GM12801 (cell line): ENCODE results near the gene NFIX.

Experiments used
- TF ChIP-seq, protein P1 (sequence below): IDR thresholded peaks from one replicate; pipeline ENCODE4 v1.5.1; 2011; ENCODE audit warnings: control low read depth; ENCODE audit not compliant: insufficient read length; ENCODE audit errors: extremely low read depth

NFIX gene

DNA sequence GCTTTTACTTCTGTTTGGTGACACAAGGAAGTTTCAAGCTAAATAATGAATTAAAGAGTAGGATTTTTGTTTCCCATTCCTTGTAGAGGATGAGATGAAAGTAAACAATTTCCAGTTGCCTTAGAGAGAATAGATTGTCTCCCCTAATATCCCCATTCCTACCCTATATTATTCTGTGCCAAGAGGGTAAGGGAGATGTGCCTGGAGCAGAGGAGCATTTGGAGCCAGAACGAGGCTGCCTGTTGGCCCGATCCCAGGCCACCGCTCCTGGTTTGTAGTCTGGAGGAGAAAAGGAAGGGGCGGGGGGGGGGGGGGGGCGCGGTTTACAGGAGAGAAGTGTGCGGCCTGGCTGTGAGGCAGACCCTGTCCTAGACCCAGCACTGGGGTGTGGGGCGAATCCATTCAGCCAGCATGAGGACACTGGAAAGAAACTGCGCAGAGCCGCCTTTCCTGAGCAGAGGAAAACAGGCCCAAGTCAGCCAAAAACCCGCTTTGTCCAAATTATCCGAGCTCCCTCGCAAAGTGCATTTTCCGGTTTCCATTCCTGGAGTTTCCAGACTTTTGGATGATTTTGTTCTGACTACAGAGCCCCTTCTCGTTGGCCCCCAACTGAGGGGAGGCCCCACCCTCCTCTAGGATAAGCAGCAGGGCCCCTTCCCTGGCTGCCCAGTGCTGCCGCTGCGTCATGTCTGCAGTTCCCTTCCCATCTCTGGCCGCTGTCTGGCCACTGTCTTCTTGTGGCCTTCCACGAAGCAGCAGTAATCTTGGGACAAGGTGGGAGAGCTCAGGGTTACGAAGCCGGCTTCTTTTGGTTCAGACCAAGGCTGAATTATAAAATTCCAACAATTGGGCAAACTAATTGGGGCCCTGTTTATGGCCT is 23.0 kb downstream of the NFIX start:
- TF ChIP-seq, protein P1, sequence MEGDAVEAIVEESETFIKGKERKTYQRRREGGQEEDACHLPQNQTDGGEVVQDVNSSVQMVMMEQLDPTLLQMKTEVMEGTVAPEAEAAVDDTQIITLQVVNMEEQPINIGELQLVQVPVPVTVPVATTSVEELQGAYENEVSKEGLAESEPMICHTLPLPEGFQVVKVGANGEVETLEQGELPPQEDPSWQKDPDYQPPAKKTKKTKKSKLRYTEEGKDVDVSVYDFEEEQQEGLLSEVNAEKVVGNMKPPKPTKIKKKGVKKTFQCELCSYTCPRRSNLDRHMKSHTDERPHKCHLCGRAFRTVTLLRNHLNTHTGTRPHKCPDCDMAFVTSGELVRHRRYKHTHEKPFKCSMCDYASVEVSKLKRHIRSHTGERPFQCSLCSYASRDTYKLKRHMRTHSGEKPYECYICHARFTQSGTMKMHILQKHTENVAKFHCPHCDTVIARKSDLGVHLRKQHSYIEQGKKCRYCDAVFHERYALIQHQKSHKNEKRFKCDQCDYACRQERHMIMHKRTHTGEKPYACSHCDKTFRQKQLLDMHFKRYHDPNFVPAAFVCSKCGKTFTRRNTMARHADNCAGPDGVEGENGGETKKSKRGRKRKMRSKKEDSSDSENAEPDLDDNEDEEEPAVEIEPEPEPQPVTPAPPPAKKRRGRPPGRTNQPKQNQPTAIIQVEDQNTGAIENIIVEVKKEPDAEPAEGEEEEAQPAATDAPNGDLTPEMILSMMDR, result no peak

DNA sequence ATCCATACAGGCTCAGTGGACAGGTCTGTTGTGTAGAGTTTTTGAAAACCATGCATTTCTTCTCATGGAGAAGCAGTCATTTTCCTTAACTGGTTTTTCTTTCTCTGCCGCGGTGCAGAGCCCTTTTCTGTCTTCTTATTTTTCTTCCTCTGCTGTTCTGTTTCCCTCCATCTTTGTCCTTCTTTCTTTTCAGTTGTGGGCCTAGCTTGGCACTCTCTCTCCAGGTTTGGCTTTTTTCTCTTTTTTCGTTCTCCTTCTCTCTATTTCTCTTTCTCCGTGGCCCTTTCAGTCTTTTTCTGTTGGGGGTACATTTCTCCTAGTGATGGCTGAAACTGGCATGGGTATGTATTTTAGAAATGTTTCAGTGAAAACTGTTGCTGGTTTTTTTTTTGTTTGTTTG is 24.1 kb downstream of the NFIX start:
- TF ChIP-seq, protein P1, result no peak

DNA sequence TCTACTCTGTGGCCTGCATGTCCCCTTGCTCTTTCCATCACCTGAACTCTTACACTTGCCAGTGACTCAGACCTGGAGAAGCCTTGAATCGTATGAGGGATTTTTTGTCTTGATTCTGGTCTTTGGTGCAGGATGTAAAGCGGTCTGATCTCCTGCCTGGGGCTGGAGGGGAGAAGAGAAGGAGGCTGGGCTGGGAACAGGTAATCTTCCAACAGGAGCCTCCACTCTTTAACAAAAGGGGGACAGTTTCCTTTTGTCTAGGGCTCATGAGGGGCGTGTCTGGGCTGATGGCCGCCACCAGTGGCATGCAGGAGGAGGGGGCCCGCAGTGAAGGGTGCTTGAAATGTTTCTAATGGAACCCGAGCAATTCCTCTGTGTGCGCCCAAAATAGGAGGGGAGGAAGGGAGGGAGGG is 24.7 kb downstream of the NFIX start:
- TF ChIP-seq, protein P1, result no peak

DNA sequence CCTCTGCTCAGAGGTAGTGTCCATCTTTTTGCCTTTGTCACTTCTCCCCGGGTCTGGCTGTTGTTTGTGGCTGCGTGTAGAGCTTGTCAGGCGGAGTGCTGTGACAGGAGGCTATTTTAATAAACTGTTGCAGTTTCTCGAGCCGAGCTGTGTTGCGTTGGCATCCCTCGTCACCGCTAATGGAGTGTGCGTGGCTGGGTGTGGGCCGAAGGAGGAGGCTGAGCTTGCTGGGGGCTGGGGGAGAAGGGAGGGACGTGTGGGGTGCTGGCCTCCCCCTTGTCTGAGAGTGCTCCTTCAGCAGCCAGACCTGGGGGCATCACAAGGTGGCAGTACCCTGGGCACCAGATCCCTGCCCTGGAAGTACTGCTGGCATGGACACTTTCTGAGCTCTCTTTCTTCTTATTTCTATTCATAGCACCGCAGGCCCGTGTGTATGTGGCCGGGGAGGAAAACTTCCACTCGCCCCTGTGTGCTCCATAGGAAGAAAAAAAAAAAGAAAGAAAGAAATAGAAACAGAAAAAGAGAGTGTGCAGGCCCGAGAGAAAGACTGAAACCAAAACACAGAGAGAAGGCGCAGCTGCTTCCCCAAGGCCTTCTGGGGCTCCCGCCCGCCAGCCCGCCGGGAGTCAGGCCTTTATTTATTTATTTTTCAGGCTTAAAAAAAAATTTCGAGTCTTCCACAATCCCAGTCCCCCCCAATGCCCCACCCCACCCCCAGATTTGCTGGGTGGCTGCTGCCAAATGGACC is 27.0 kb downstream of the NFIX start:
- TF ChIP-seq, protein P1, result no peak

DNA sequence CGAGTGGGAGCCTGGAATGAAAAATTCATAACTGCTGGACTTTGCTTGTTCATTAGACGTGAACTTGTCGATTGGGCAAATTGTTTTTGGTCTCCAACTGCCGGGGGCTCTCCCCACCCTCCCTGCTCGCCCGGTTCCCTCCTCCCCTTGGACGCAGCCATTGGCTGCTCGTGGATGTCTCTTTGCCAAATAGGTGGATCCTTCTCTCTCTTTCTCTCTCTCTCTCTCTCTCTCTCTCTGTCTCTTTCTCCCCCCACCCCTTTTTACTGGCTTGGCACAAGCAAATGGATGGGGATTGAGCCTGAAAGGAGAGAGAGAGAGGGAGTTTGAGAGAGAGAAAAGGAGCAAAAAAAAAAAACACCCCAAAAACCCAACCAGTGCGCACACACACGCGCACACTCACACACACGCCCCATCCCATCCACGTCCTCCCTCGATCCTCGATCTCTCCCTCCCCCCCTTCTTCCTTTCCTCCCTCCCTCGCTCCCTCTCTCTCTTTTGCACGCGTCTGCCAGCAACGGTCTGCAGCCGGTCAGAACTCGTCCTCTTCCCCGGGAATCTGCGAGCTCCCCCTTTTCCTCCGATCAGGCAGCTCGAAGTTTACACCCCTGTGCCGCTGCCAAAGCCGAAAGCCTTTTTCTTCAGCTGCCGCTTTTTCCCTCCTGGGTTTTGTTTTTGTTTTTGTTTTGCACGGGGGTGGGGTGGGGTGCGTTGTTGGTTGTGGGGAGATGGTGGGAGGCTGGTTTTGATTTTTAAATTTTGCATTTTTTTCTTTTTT is 27.8 kb downstream of the NFIX start:
- TF ChIP-seq, protein P1, result no peak

DNA sequence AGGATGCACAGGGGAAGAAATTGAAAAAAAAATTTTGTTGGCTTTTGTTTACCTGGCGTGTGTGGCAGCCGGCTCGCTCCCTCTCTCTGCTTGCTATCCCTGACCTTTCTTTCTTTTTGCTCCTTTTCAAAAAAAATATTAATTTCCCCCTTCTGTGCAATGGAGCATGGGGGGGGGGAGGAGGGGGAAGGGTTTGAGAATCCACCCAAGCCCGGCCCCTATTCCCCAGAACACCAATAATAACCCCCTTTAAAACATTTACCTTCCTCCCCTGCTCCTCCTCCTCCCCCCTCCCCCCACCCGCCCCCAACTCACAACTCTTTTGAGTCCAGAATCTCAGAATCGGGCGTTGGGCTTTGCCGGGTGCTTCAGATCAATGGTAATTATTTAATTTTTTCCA is 28.4 kb downstream of the NFIX start:
- TF ChIP-seq, protein P1, result no peak
